Measurements from ENCODE around the gene ITPRIPL1.
"Not testable (repeated sequence)": the region's sequence is repeated elsewhere in the genome, so short reads cannot be mapped to it uniquely, and the experiment has no call there.

The ITPRIPL1 gene, protein sequence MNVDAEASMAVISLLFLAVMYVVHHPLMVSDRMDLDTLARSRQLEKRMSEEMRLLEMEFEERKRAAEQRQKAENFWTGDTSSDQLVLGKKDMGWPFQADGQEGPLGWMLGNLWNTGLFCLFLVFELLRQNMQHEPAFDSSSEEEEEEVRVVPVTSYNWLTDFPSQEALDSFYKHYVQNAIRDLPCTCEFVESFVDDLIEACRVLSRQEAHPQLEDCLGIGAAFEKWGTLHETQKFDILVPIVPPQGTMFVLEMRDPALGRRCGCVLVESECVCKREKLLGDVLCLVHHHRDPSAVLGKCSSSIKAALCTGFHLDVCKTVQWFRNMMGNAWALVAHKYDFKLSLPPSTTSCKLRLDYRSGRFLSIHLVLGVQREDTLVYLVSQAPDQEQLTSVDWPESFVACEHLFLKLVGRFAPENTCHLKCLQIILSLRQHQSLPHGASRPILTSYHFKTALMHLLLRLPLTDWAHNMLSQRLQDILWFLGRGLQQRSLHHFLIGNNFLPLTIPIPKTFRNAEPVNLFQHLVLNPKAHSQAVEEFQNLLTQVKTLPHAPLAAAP

GRCh38 chr2:96325041-96325883, at the start of gene ITPRIPL1:
ITPRIPL1 (plus strand) TSS chr2:96325317; CDS start chr2:96325840, 523 bp downstream.
- DNase-seq (ENCODE audit: low read depth in 2 of 2): no peak

DNA sequence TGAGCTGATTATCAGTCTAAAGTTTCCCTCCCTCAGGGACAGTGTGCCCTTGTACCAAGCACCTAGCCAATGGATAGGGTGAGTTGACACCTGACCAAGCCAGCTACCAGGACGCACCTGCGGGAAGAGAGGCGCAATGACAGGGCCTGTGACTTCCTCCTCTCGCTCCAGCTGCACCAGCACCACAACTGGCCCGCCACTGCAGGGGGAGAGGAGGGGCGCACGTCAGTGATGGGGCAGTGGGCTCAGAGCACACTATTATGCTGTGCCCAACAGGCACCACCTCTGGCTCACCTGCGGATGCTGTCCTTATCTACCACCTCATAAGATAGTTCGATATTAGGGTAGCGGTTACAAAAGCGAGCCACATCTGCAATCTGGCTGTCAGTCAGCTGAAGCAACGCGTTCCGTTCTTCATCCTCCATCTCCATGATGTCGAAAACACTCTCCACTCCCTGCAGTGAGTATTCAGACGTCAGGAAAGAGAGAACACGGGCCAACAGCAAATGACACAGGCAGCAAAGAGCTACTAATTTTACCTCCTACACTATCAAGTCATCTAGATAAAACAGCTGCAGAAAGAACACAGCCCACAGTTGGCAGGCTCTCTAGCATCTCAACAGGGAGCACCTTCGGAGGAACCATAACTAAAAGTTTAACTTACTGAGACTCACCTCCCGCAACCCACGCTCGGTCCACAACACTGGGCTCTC, 48.2 kb upstream of the ITPRIPL1 start:
- no peak for DNase-seq (ENCODE audit: low read depth in 2 of 2)

- DNase-seq (ENCODE audit: low read depth in 2 of 2): no peak
These were observed 37.8 kb upstream of the ITPRIPL1 start for GRCh38 chr2:96287273-96287856.

DNA sequence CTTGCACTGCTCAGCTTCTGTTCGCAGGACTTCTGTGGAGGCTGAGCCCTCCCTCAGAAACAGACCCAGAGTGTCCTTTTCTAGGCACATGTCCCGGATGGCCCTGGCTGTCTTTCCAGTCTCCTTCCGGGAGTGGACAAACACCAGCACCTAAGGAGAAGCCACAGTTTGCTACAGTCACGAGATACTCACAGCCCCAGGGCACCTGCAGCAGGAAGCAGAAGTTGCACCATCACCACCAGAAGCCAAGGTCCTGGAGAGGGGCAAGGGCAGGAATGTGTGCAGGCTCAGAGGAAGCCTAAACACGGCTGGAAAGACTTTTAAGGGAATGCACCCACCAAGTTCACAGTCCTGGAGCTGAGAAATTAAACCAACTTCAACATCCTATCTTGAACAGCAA, 33.4 kb upstream of the ITPRIPL1 start:
- no peak for DNase-seq (ENCODE audit: low read depth in 2 of 2)

DNA sequence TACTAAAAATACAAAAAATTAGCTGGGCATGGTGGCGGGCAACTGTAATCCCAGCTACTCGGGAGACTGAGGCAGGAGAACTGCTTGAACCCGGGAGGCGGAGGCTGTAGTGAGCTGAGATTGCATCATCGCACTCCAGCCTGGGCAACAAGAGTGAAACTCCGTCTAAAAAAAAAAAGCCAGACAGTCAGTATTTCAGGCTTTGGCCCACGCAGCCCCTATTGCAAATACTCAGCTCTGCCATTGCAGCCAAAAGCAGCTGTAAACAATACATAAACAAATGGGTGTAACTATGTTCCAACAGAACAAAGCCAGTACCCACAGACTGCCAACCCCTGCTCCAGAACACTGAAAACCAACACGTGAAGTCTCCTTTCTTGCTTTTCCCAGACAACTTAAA, 30.8 kb upstream of the ITPRIPL1 start:
- DNase-seq (ENCODE audit: low read depth in 2 of 2): not testable (repeated sequence)

DNA sequence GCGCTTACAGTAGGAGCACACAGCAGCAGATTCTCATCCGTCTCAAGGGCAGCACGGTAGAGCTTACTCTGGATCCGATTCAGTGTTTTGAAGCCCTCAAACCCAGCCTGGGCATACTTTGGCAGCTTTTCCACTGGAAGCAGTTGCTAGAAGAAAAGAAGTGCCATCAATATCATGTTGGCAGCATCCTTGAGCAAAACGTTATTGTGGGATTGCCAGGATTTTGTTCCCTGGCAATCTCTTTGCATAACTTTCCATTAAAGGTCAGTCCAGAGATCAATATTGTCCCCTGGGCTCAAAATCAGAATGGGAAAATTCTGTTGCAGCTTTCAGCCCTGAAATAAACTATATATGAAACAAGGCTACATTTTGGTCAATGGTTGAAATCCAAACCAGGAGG, 28.2 kb upstream of the ITPRIPL1 start:
- DNase-seq (ENCODE audit: low read depth in 2 of 2): no peak

- no peak for DNase-seq (ENCODE audit: low read depth in 2 of 2)
These were observed 23.3 kb upstream of the ITPRIPL1 start for GRCh38 chr2:96301865-96302264.

- DNase-seq (ENCODE audit: low read depth in 2 of 2): no peak
These were observed 20.5 kb upstream of the ITPRIPL1 start for GRCh38 chr2:96304606-96305005.

DNA sequence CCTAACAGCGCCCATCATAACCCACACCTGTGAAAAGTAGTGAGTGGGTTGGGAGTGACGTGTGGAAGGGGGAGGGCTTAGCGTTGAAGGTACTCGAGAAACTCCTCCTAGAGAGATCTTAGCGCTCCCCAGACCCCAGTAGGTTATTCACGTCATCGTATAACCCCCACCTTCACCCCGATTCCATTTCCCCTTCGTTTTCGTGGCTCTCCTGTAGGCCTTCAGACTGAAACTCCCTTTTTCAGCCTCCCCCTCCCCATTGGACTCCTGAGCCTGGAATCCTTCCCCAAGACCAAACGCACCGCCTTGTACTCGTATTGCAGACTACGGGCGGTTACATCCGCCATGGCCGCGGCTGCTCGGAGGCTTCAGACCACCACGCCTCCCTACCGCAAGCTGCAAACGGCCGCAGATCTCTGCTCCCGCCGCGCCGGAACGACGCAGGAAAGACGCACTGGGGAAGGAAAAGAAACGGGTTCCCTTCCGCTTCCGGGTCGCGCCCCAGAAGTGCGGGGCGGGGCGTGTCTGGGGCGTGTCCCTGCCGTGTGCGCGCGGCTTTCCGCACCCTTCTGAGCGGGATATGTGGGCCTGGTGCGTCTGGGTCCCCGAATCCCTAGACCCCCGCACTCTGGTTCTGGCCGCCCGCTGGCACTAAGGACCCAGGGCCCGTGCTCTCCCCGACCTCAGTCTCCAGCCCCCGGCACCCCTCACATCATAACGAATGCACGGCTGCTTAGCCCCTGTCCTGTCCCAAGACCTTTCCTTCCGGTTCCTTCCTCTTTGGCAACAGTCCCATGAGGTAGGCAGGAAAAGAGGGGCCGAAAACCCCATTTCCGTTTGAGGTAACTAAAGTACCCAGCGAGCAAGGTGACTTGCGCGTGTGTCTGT, 19.8 kb upstream of the ITPRIPL1 start, which contains the start of gene SNRNP200:
TSS of gene SNRNP200 (minus strand) at position 456 of the 888 bp plus-strand sequence. CDS start at position 347, 109 bp downstream.
- peak; percentile 75 to 76 for DNase-seq (ENCODE audit: low read depth in 2 of 2)

DNA sequence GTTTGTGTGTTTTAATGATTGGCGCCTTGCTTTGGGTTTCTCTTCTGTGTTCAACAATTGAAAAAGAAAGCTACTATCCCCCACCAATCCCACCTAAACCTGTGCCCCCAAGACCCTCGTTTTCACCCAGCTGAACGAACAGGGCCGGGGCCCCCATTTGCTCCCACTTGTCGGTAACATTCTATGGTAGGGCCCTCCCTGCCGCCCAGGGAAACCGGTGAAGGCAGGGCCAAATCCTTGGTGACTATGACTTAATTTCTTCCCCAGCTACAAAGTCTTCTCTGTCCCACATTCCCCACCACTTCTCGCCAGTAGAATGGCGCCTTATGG, 19.2 kb upstream of the ITPRIPL1 start:
- DNase-seq (ENCODE audit: low read depth in 2 of 2): no peak

DNA sequence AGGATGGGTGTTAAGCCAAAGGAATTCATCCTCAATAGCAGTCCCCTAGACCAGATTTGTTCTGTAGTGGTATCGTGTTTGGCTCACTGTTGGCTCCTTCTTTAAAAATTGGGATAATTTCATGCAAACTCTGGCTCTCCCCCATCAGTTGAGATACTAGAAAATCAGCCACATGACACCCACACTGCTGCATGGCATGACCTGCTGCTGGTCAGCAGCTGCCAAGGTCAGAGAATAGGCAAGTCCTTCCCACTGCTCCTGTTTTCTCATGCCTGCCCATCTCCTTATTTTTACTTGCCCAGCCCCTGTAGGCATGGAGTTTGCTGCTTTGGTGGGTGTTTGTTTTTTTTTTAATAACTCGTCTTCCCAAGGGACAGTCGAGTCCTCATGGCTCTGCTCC, 18.7 kb upstream of the ITPRIPL1 start:
- no peak for DNase-seq (ENCODE audit: low read depth in 2 of 2)

GRCh38 chr2:96308248-96308647, 16.9 kb upstream of the ITPRIPL1 start:
- no peak for DNase-seq (ENCODE audit: low read depth in 2 of 2)

DNA sequence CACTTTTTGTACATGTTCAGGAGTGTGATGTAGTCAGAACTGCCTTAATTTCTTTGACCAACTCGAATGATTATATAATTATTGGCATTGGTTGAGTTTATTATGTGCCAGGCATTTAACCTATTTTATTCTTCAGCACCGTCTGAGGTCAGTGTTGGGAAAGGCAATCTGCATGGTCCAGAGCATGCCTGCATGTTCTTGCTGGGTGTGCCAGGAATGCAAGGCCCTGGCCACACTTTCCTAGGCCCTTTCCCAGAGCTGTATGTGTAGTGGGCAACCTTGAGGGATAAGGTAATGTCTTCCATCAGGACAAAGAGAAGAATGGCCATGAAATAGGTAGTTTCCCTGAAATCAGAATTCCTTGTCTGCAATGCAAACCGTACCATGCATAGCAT, 10.1 kb upstream of the ITPRIPL1 start:
- DNase-seq (ENCODE audit: low read depth in 2 of 2): no peak

- no peak for DNase-seq (ENCODE audit: low read depth in 2 of 2)
These were observed 9.6 kb upstream of the ITPRIPL1 start for GRCh38 chr2:96315400-96316071.

GRCh38 chr2:96316999-96317398, 8.1 kb upstream of the ITPRIPL1 start:
- DNase-seq (ENCODE audit: low read depth in 2 of 2): no peak

DNA sequence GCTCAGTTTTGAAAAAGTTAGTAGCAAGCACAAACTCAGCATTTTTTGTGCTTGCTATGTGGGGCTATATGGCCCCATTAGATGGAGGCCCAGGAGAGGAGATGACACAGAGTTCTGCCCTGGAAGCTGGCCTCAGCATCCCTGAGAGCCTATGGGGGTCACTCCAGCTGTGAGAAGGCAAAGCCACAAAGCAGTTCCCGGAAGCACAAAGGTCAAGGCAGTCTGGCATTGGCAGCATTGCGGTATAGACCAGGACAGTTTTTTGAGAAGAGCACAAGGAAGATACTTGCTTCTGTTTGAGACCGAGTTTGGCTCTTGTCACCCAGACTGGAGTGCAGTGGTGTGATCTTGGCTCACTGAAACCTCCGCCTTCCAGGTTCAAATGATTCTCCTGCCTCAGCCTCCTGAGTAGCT, 7.5 kb upstream of the ITPRIPL1 start:
- no peak for DNase-seq (ENCODE audit: low read depth in 2 of 2)

- no peak for DNase-seq (ENCODE audit: low read depth in 2 of 2)
These were observed 6.4 kb upstream of the ITPRIPL1 start for GRCh38 chr2:96318723-96319122.

DNA sequence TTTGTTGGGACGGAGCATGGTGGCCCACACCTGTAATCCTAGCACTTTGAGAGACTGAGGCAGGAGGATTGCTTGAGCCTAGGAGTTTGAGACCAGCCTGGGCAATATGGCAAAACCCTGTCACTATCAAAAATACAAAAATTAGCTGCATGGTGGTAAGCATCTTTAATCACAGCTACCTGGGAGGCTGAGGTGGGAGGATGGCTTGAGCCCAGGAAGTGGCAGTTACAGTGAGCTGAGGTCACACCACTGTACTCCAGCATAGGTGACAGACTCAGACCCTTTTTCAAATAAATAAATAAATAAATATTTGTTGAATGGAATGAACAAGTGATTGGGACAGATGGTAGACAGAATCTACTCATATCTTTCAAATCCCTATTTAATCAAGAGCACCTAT, 5.7 kb upstream of the ITPRIPL1 start:
- no peak for DNase-seq (ENCODE audit: low read depth in 2 of 2)

- DNase-seq (ENCODE audit: low read depth in 2 of 2): no peak
These were observed 4.8 kb upstream of the ITPRIPL1 start for GRCh38 chr2:96320326-96320725.
